Esophagus (tissue), 2 donors: ENCODE measurements around the gene SEMA4F. TPM values are rescaled to one million over a fixed set of nuclear protein-coding genes. Genes with fewer than 3 reads are reported as not detected.

Source experiments
- H3K27ac ChIP-seq, 2 donors: one replicate each; pipeline ENCODE4 v1.5.1; 2013; ENCODE audit warnings: low read depth in 2 of 2, mild to moderate bottlenecking in 2 of 2, inconsistent platforms in 1 of 2, low read length in 1 of 2, moderate library complexity in 1 of 2
- H3K27me3 ChIP-seq, 2 donors: one replicate each; pipeline ENCODE4 v1.6.1; 2013; ENCODE audit warnings: low read length in 2 of 2, control low read depth in 1 of 2, mild to moderate bottlenecking in 1 of 2; ENCODE audit not compliant: insufficient read depth in 2 of 2, control insufficient read depth in 1 of 2
- H3K36me3 ChIP-seq, 2 donors: one replicate each; pipeline ENCODE4 v1.6.1; 2013; ENCODE audit warnings: low read length in 1 of 2; ENCODE audit not compliant: control insufficient read depth in 2 of 2, insufficient read depth in 2 of 2
- H3K4me1 ChIP-seq, 2 donors: one replicate each; pipeline ENCODE4 v1.6.1; 2013; ENCODE audit warnings: low read length in 1 of 2; ENCODE audit not compliant: control insufficient read depth in 2 of 2, insufficient read depth in 2 of 2
- H3K4me3 ChIP-seq, 2 donors: one replicate each; pipeline ENCODE4 v1.5.1; 2013; ENCODE audit warnings: low read length in 2 of 2, mild to moderate bottlenecking in 2 of 2, low read depth in 1 of 2, moderate library complexity in 1 of 2
- H3K9me3 ChIP-seq, 2 donors: one replicate each; pipeline ENCODE4 v1.6.1; 2013; ENCODE audit warnings: mild to moderate bottlenecking in 2 of 2, low read depth in 1 of 2, low read length in 1 of 2, moderate library complexity in 1 of 2; ENCODE audit not compliant: control insufficient read depth in 2 of 2, insufficient read depth in 1 of 2
- WGBS, 2 donors: extraction: QIAGEN DNeasy Blood & Tissue Kit; methylation state at CpG; one replicate each; pipeline ENCODE4 v1.1.7; 2013; 5-methylcytosine and 5-hydroxymethylcytosine counted together
- polyA plus RNA-seq, 2 donors: library from polyadenylated mRNA; stranded (reverse); fragments of 200-250 nt; gene quantifications; one replicate each; pipeline ENCODE4 v1.2.3, GENCODE V29; 2013
- donor health status: healthy with polysubstance abuse.
- donor health status: Bipolar disorder and iron deficiency.

Gene SEMA4F
- polyA plus RNA-seq, 2 donors, result 0.55 to 0.59 TPM

DNA sequence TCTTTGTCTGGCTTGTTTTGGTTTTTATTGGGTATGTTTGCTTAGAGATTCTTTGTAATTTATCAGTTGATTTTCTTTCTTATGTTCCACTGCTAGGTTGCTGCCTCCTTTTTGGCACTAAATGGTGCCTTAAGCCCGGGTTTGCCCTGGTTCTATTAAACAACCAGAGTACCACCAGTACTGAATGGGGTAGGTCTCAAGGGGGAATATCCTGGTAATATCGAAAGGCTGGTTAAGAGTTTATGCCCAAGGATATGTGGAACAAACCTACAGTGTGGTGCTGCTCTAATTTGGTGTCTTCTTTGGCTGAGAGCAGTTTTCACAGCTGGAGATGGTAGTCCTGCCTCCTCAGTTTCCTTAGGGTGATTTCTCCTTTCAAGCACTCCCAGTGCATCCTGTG is 76.5 kb downstream of the SEMA4F start:
- Histone ChIP-seq H3K9me3 (peaks cover 0 to 2% of the 10 kb centered on the region in 2 donors), H3K27me3 (no peaks in the 10 kb centered on the region), H3K36me3 (no peaks in the 10 kb centered on the region), H3K27ac (no peak overlapping the region), H3K4me1 (no peaks in the 10 kb centered on the region), H3K4me3 (no peak overlapping the region)
- WGBS, 2 donors, result 74 to 83% methylated on average over 2 of the region's 2 CpGs

Other genes starting within 250 kb of the SEMA4F start
- gene C2orf81, start 232.6 kb upstream of the SEMA4F start, polyA plus RNA-seq, result under 1 TPM; 0.81 to 0.92 TPM
- gene WDR54, start 232.5 kb upstream of the SEMA4F start, polyA plus RNA-seq, result 1 to 10 TPM; 3.5 to 5.4 TPM
- 10 to 100 TPM; 20.2 to 20.8 TPM for gene RTKN, start 212.3 kb upstream of the SEMA4F start, polyA plus RNA-seq
- 10 to 100 TPM; 33.4 to 44.9 TPM for gene INO80B, start 199.2 kb upstream of the SEMA4F start, polyA plus RNA-seq
- gene WBP1, start 195.8 kb upstream of the SEMA4F start, polyA plus RNA-seq, result 10 to 100 TPM; 41.3 to 50.1 TPM
- 10 to 100 TPM; 21.3 to 26.8 TPM for gene MOGS, start 188.9 kb upstream of the SEMA4F start, polyA plus RNA-seq
- 10 to 100 TPM; 60.6 to 72.3 TPM for gene MRPL53, start 181.6 kb upstream of the SEMA4F start, polyA plus RNA-seq
- 10 to 100 TPM in 1 of 2 donors, 1 to 10 TPM in 1; 4.3 to 10.3 TPM for gene CCDC142, start 171.2 kb upstream of the SEMA4F start, polyA plus RNA-seq
- 10 to 100 TPM in 1 of 2 donors, 1 to 10 TPM in 1; 9.7 to 13.4 TPM for gene TTC31, start 171.2 kb upstream of the SEMA4F start, polyA plus RNA-seq
- under 1 TPM; 0.12 to 0.18 TPM for gene LBX2, start 154.6 kb upstream of the SEMA4F start, polyA plus RNA-seq
- 10 to 100 TPM; 16.1 to 18.2 TPM for gene PCGF1, start 146.6 kb upstream of the SEMA4F start, polyA plus RNA-seq
- gene TLX2, start 139.8 kb upstream of the SEMA4F start, polyA plus RNA-seq, result under 1 TPM in 1 of 2 donors, not detected in 1; 0.01 TPM
- gene DQX1, start 128.0 kb upstream of the SEMA4F start, polyA plus RNA-seq, result 1 to 10 TPM; 3.4 to 7.3 TPM
- 100 to 1,000 TPM; 116 to 186 TPM for gene AUP1, start 124.5 kb upstream of the SEMA4F start, polyA plus RNA-seq
- 10 to 100 TPM; 15.8 to 21.0 TPM for gene HTRA2, start 124.3 kb upstream of the SEMA4F start, polyA plus RNA-seq
- gene LOXL3, start 100.3 kb upstream of the SEMA4F start, polyA plus RNA-seq, result under 1 TPM; 0.71 to 0.79 TPM
- gene DOK1, start 99.5 kb upstream of the SEMA4F start, polyA plus RNA-seq, result 1 to 10 TPM; 1.6 to 2.5 TPM
- under 1 TPM; 0.04 to 0.10 TPM for gene M1AP, start 5.9 kb upstream of the SEMA4F start, polyA plus RNA-seq
- gene HK2, start 179.9 kb downstream of the SEMA4F start, polyA plus RNA-seq, result 10 to 100 TPM; 11.8 to 18.0 TPM